HG03060 (cell line): ENCODE results near the gene CBX8.

Experiments
- ATAC-seq: cut with Tn5 transposase; IDR thresholded peaks from one replicate; pipeline ENCODE4 v1.9.1; 2021; ENCODE audit warnings: low read depth, moderate number of reproducible peaks; ENCODE audit not compliant: unreplicated experiment

Gene CBX8

GRCh38 chr17:79821331-79822095, 24.6 kb upstream of the CBX8 start:
- no peak for ATAC-seq

GRCh38 chr17:79820959-79821330, 24.1 kb upstream of the CBX8 start:
- ATAC-seq = no peak

- no peak for ATAC-seq
Measured at GRCh38 chr17:79819534-79820276, 22.8 kb upstream of the CBX8 start.

GRCh38 chr17:79819085-79819484, 22.2 kb upstream of the CBX8 start:
- ATAC-seq = no peak

GRCh38 chr17:79818026-79818758, 21.3 kb upstream of the CBX8 start:
- ATAC-seq = no peak

- no peak for ATAC-seq
Measured at GRCh38 chr17:79815836-79816461, 19.1 kb upstream of the CBX8 start.

GRCh38 chr17:79814974-79815835, 18.3 kb upstream of the CBX8 start:
- no peak for ATAC-seq

GRCh38 chr17:79814127-79814973, 17.5 kb upstream of the CBX8 start:
- ATAC-seq = no peak

GRCh38 chr17:79813297-79814126, 16.6 kb upstream of the CBX8 start:
- no peak for ATAC-seq

GRCh38 chr17:79812353-79813258, 15.7 kb upstream of the CBX8 start:
- ATAC-seq = no peak

GRCh38 chr17:79811868-79812352, 15.0 kb upstream of the CBX8 start:
- no peak for ATAC-seq

- ATAC-seq = no peak
Measured at GRCh38 chr17:79811011-79811867, 14.4 kb upstream of the CBX8 start.

GRCh38 chr17:79810130-79811010, 13.5 kb upstream of the CBX8 start:
- peak; percentile 54 for ATAC-seq

- peak; percentile 15 for ATAC-seq
Measured at GRCh38 chr17:79809530-79810129, 12.8 kb upstream of the CBX8 start.
